DMS114 treated with DMSO at 0.1 percent for 48 hours (cell line): ENCODE results near the gene NGEF.
"Not testable (repeated sequence)": the region's sequence is repeated elsewhere in the genome, so short reads cannot be mapped to it uniquely, and the experiment has no call there.

Experiments
- DNase-seq: peaks from one replicate; lab custom pipeline; 2025; ENCODE audit not compliant: unreplicated experiment; lab: John Stamatoyannopoulos, UW

NGEF gene

DNA sequence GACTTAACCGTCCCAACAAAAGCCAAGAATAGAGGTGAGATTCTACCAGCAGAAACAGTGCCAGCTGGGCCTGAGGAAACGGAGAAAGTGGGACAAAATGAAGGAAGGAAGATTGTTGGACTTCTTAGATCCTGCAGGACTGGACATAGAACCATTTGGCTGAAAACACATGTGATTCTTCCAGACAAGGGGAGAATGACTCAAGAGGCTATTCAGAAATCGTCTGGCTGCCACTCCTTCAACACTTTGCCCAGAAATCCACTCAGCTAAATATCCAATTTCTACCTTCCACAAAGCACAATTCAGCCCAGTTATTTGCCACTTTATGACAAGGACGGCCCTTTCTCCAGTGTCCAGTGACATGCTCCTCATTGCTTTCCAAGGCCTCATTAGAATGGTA lies 81.4 kb downstream of the NGEF start:
- no peak for DNase-seq

DNA sequence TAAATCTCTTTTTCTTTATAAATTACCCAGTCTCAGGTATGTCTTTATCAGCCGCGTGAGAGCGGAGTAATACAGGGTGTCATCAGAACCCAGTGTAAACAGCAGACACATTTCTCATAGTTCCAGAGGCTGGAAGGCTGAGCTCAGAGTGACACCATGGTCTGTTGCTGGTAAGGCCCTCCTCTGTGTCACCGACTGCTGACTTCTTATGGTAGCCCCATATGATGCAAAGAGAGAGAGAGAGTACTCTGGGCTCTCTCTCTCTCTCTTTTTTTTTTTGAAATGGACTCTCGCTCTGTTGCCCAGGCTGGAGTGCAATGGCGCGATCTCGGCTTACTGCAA lies 83.0 kb downstream of the NGEF start:
- no peak for DNase-seq

DNA sequence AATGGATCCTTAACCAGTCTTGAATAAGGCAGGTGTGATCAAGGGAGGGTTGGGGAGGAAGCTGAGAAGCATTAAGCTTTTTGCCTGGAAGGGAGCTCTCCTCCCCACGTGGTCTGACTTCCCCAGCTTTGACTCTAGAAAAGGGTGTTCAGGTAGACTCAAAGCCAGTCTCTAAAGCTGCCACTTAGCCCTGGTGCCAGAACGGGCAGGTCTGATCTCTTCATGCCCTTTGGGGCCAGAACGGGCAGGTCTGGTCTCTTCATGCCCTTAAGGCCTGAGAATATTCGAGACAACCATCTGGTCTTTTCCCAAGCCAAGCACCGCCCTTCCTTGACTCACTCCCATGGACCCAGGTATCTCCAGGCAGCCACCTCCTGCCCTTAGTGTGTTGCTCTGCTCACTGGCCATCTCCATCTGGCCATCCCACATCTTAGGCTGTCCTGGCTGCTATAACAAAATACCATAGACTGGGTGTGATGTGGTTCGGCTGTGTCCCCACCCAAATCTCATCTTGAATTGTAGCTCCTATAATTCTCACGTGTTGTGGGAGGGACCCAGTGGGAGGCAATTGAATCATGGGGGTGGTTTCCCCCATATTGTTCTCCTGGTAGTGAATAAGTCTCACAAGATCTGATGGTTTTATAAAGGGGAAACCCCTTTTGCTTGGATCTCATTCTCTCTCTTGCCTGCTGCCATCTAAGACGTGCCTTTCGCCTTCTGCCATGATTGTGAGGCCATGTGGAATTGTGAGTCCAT lies 83.6 kb downstream of the NGEF start:
- DNase-seq = no peak

DNA sequence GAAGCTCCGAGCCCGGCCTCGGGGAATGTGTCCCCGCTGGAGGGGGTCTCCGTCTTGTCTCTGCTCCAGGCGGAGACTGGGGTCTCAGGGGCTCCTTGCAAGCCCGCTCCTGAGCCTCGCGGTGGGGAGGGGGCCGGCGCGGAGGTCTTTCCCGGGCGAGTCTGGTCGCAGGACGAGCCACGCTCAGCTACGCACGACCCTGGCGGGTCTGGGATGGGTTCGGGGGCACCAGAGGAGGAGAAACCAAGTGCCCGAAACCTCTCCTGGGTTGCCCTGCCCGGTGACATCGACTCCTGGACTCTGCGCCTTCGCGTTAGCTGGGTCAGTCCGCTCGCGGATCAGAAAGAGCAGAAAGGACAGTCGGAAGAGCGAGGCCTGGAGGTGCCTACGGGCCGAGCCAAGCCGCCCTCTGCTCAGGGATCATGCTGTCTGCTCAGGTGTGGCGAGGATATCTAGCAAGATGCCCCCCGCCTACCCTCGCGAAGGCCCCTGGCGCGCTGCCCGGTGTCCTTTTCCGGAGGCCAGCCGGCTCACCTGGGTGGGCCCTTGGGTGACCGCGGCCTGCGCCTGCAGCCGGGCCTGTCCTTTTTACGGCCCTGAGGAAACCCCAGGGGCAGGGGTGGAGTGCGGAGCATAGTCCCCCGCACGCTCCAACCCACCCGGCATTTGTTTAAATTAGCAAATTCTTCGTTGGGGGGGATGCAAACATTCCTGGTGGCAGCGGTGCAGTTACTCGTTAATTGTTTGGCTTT lies 84.3 kb downstream of the NGEF start:
- DNase-seq = no peak

DNA sequence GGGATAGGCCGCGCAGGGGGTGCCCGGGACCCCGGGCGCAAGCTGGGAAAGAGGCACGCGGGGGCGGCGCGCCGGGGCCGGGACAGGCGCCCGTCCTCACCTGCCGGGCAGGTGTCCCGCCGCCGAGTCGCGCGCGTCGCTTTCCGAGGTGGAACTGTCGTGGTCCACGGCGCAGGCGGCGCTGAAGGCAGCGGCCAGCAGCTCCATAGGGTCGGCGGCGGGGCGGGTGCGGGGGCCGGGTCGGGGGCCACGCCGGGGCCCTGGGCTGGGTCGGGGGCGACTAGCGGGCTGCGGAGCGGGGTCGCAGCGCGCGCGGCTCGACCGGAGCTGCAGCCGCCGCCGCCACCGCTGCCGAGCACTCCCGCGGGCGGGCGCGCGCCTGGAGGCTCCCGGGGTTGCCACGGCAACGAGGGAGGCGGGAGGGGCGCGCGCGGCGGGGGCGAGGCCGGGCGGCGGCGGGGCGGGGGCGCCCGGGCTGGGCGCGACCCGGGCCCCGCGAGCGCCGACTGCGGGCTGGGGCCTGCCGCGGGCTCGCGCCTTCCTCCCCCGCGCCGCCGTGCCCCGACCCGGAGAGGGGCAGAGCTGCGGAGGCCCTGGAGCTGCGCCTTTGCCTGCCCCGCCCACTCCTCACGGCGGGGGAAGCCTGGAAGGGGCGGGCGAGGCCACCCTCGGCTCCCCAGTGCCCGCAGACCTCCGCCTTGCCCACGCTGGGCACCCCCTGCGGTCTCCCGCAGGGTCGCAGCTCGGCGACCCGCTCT lies 85.1 kb downstream of the NGEF start:
- DNase-seq = no peak

DNA sequence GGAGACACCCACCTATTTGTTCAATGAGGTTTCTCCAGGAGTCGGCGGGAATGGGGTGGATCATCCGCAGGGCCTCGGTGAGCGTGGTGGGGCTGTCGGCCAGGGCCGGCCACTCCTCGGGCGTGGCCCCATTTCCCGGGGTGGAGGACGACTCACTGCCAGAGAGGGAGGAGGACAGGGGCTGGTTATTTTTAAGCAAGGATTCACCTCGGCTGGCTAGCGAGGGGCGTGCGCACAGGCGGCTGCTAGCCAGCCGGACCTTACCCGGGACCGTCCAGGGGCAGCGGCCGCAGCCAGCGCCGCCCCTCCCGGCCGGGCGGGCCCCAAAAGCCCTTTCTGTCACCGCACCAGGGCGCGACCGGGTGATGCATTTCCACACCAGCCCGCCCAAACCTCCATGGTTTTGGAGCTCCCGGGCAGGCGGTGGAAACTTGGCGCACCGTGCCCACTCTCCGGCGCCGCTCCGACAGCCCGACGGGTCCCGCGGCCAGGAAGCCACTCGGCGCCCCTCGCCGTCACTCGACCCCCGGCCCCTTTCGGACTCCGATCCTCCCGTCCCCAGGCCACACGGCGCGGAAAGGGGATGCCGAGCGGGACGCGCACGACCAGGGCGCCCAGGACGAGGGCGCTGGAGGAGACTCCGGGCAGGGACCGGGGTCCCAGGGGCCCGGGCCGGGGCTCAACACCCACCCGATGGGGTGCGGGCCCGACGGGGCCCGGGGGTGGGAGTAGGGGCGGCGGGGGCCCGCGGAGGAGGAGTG lies 85.8 kb downstream of the NGEF start:
- DNase-seq = no peak

DNA sequence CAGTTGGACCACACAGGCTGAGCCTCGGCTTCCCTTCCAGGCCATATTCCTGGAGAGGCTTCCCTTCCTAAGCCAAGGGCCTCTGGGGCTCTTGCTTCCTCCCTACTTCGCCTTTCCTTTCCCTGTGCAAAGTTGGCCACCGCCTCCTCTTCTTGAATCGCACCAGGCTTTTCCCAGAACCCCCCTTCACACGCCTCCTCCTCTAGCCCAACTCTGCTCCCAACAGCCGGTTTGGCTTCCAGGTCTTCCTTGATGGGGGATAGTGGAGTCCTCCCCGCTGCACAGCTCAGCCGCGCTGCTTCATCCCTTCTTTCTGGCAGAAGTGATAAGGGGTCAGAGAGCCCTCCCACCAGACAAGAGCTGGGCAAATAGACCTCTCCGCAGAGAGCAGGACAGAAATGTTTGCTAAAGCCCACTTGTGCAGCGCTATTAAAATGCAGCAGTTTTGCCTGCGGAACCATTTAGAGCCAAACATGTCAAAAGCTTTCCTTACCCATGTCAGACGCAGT lies 86.6 kb downstream of the NGEF start:
- DNase-seq = no peak

DNA sequence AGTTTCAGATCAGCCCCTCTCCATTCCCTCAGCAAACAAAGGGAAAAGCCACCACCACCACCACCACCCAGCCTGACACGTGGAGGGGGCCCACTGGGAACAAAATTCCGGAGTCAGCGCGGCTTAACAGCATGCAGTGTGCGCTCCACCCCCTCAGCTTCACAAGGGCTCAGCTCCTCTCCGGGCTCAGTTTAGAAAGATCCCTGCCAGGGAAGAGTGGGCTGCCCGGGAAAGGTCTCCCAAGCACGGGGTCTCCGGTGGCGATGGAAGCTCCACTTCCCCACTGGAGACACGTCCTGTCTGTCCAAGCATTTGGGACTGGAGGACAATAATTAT lies 87.3 kb downstream of the NGEF start:
- no peak for DNase-seq

DNA sequence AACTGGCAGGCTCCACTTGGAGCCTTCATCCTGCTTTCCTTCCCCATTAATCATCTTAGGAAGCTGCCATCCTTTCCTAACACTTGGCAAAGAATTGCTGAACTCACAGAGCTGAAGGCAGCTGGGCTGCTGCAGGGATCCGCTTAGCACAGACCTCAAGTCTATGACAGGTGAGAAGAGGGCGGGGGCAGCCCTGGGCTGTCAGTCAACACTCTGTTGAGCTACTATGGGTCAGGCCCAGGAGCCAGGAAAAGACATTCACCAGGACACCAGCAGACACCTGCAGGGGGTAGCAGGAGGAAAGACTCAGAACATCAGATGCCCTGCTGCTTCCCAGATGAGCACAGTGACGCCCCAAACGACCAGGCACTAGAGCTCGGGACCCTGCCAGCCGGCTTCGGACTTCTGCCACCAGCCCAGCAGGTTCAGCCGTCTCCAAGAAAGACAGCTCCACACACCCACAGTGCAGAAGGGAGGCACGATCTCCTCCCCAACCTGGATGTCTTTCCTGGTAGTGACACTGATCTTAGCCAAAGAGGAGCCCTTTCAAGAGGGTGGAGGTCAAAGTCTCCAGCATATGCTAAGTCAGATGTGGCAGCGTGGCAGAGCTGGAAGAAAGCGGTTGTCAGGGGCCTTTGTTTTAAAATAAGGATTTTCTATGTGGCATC lies 87.8 kb downstream of the NGEF start:
- no peak for DNase-seq

DNA sequence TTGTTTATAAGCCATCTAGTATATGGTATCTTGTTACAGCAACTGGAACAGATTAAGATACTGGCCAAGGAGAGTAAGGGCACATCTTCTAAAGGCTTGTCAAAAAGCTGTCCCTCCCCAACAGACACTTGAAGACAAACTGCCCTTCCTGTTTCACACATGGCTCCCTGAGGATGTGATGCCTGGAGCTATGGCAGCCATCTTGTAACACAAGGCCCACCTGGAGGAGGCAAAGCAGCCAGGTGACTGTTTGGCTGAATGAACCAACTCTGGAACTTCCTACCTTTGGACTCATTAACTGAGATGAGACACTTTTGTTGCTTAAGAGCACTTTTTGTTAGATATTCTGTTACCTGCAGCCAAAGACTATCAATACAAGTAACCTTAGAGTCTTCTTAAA lies 88.6 kb downstream of the NGEF start:
- no peak for DNase-seq

DNA sequence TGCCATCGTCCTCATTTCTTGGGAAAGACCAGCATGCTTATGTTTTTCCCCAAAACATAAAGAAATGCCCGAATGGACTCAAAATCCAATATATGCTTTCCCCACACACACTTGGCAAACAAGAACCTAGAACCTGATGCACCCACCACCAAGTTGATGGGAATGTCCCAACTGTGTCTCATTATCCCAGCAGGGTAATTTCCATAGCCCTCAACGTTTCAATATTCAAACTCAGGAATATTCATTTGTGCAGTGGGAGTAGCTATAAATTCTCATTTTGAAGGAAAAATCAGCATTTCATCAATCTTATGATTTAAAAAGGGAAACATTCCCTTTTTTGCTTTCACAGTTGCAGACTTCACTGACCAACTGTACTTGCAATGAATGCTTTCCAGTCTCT lies 92.3 kb downstream of the NGEF start:
- DNase-seq = no peak

DNA sequence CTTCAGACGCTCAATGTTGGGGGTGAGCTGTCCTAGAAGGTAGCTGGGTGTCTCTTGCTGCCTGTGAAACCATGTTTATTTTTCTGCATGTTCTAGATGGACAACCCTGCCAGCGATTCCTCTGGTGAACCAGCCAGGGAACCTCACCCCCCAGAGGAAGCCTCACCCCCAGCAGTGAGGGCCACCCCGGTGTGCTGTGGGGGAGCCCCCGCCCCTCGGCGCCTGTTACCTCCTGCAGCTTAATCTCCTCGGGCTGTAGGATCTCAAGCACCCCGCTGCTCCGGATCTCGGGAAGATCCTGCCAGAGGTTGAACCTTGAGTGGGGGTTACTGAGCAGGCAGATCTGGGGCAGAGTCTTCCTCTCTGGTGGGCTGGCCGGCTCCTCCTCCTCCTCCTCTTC lies 93.0 kb downstream of the NGEF start:
- no peak for DNase-seq

DNA sequence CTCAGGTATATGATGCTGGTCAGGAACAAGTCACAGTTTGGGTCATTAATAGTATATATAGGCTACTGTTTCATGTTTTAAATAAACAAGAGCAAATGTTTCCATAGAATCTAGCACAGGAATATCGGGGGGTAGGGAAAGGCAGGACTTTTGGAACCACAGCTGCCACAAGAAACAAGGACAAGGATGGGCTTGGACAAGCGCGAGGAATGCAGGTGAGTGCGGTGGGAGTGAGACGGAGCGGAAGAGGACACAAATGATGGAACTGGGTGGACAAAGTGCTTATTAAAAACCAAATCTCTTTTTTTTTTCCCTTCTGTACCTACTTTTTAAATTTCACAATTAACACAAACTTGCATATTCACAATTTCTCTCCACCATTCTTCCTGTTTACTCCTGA lies 93.9 kb downstream of the NGEF start:
- no peak for DNase-seq

DNA sequence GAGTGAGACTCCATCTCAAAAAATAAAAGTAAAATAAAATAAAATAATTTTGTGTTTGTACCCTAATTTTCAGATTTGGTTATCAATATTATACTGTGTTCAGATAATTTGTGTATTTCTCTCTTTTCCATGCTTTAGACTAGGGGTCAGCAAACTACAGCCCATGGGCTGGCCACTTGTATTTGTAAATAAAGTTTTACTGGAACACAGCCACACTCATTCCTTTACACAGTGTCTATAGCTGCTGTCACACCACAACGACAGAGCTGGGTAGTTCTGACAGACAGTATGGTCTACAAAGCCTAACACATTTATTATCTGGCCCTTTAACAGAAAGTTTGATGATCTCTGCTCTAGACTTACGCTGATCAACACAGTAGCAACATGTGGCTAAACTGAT lies 99.2 kb downstream of the NGEF start:
- no peak for DNase-seq

DNA sequence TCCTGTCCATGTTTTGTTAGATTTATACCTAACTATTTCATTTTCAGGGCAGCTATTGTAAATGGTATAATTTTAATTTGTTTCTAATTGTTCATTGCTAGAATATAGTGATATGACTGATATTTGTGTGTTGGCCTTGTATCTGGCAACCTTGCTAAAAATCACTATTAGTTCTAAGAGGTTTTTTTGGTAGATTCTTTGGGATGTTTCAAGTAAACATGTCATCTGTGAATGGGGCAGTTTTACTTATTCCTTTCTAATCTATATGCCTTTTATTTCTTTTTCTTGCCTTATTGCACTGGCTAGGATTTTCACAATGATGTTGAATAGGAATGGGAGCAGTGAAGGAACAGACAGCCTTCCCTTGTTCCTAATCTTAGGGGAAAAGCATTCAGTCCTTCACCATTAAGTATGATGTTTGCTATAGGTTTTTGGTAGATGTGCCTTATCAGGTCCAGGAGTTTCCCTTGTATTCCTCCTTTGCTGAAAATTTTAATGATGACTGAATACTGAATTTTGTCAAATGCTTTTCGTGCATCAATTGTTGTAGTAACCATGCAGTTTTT lies 101.3 kb downstream of the NGEF start:
- DNase-seq = no peak

DNA sequence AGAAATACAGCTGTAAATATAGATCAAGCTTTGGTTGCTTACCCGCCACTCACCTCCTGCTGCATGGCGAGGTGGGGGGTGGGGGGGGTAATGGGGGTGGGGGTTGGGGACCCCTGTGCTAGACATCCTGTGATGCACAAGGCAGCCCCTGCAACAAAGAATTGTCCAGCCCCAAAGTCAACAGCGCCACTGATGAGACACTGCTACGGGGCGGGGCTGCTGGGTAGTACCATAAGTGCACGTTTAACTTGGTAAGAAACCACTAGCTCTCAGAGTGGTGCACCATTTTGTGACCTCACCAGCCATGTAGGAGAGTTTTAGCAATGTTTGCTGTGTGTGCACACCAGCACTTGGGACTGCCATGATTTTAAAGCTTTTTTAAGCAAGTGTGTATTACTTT lies 102.7 kb downstream of the NGEF start:
- no peak for DNase-seq

DNA sequence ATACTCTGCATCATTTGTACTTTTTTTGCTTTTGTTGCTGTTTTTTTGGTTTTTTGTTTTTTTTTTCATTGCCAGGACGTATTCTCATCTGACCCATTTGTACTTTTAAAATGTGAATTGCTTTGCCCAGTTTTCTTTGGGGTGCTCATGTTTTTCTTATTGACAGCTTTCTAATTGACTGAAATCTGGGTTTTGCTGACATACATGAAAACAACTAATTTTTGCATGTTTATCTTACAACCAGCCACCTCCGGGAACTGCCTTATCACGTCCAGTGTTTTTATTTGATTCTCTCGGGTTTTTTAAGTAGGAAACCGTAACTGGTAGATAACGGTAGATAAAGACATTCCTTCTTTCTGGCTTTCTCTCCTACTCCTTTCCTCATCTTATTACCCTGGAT lies 104.4 kb downstream of the NGEF start:
- no peak for DNase-seq

DNA sequence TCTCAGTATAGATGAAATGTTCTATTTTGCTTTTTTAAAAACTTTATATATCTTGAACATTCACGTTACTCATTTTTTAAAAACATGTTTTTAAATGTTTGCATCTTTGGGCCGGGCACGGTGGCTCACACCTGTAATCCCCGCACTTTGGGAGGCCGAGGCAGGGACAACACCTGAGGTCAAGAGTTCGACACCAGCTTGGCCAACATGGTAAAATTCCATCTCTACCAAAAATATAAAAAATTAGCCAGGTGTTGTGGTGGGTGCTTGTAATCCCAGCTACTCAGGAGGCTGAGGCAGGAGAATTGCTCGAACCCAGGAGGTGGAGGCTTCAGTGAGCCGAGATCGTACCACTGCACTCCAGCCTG lies 105.4 kb downstream of the NGEF start:
- not testable (repeated sequence) for DNase-seq

DNA sequence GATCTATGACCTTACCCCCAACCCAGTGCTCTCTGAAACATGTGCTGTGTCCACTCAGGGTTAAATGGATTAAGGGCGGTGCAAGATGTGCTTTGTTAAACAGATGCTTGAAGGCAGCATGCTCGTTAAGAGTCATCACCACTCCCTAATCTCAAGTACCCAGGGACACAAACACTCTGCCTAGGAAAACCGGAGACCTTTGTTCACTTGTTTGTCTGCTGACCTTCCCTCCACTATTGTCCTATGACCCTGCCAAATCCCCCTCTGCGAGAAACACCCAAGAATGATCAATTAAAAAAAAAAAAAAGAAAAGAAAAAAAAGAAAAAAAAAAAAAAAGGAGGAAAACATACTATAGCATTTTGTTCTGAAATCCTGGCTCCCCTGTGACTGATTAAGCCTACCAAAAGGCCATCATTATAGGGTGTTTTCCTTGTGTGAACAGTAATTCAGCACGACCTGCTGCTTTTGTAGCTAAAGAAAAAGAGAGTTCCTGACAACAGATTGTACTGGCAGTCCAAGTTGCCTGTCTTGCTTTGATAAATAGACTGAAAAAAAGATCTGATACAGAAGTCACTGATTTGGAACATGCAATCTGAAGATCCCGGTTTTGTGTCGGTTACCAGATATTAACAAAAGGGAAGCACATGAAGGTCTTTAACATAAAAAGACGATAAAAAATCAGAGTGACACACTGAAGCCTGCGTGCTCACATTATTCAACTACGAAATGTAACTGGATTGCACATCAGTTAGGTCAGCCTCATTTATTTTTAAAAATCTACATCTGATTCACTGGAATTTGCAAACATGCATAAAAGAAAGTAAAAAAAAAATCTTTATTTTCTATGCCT lies 106.0 kb downstream of the NGEF start:
- not testable (repeated sequence) for DNase-seq

DNA sequence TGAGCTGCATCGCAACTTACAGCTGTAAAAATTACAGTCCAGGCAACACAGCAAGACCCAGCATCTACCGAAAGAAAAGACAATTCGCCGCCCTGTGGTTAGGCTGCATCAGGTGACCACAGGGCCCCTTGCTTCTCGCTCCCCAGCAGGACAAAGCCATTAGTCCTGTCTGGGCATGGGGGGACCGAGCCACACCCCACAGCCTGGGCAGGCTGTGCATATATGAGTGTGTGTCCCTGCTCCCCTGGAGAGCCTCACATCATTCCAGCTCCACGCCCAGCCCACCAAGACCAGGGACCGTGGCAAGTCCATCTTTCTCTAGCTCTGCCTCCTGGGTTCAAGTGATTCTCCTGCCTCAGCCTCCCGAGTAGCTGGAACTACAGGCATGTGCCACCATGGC lies 109.1 kb downstream of the NGEF start:
- no peak for DNase-seq
